GM12891 (cell line): ENCODE data around the gene MTMR12.

ENCODE experiments used
- POLR2A ChIP-seq: IDR thresholded peaks from 2 replicates; pipeline ENCODE4 v1.6.1; 2011; ENCODE audit warnings: low read depth, low read length, control low read depth
- POLR2AphosphoS5 ChIP-seq: IDR thresholded peaks from 2 replicates; pipeline ENCODE4 v1.6.1; 2011; ENCODE audit warnings: low read depth, low read length, control low read depth
- SPI1 ChIP-seq: IDR thresholded peaks from 2 replicates; pipeline ENCODE4 v1.6.1; 2011; ENCODE audit warnings: low read depth, low read length, control low read depth
- TAF1 ChIP-seq: IDR thresholded peaks from 2 replicates; pipeline ENCODE4 v1.6.1; 2011; ENCODE audit warnings: low read depth, low read length, control low read depth

DNA sequence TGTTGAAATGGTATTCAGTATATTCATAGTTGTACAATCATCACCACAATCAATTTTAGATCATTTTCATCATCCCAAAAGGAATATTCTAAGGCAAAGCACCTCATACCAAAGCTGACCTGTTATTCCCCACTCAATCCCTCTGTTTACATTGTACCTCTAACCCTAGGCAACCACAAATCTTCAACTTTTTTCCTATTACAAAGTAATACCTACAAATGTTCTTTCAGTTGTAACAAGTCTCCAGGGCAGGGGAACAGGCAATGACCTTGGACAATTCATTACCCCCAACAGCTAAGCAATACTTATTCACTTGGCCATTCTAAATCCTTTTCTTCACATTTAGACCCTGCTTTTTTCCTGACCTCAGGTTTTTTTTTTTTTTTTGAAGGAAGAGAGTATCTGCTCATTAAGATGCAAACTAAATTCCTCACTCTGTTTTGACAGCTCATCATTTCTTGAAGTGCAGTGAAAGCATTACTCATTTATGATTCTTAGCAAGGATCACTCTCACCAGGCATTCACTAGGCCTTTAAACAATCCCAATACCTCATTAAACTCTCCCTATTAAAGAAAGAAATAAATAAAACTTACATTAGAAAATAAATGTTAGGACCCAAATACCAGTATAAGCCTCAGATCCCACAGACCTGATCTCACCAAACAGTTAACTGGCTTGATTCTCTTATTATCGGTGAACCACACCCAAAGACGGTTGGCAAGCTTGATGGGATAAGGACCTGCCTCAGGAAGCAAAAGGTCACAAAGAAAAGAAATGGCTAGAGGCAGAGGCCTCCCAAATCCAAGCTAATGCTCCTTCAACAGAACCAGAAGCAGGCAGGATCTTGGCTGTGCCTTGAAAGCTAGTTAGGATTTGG is 15.3 kb downstream of the MTMR12 start:
- TF ChIP-seq SPI1 (no peak), POLR2A (no peak), POLR2AphosphoS5 (no peak), TAF1 (no peak)
